ENCODE results near the gene COG4.

Gene COG4

DNA sequence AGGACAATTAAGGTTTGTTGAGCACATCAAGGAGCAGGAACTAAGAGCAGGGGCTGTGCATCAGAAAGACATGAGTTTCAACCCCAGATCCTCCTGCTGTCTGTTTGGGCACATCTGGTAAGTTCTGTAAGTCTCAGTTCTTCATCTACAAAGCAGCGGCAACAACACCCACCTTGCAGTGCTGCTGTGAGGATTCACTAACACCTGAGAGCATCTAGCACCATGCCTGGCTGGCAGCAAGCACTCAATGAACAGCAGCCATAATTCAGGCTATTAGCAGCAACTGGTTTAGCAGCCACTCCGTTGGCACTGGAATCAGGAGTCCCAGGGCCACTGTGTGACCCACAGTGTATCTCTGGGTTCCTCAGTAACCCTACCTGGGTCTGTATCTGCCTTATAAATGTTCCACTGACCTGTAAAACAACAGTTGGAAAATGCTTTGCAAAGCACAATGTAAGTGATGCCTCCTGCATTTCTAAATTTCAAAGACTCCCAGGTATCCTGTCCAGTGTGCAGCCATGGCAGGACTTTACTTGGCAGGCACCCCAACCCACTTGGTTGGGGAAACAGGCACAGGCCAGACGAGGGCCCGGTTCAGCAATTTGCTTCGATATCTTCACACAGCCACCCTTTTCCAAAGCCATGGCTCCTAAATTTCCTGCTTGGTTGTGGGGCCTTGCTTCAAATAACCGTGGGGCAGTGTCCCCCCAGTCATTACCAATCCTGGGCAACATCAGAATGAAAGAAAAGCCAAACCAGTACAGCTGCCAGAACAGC, 88.7 kb downstream of the COG4 start:
- DNase-seq (ENCODE audit: extremely low read depth in 1 of 2, low read depth in 1 of 2): no peak

DNA sequence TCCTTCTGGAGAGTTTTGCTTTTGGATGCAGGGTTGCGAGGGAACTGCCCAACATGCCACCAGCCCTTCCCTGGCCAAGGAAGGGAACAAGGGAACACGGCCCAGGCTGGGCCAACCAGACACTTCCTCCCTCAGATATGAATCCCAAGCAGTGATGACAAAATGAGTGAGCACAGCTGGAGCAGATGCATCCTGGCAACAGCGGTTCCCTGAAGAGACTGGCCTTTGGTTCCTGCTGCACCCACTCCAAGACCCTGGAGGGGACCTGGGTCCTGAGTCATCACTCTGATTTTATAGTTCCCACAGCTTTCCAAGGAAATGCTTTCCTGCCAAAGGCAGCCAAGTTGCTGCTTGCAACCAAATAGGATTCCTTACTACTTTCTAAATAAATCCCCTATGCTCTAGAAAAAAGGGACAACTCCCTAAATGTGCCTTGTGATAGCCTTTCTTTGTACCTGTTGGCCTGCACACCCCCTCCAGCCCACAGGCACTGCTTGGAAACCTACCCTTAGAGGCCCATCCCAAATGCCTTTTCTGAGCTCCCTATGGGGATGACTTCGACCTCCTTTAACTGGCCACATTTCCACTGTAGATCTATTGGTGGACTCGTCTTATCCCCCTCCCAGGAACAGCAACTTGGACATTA, 89.8 kb downstream of the COG4 start:
- no peak for DNase-seq (ENCODE audit: extremely low read depth in 1 of 2, low read depth in 1 of 2)

DNA sequence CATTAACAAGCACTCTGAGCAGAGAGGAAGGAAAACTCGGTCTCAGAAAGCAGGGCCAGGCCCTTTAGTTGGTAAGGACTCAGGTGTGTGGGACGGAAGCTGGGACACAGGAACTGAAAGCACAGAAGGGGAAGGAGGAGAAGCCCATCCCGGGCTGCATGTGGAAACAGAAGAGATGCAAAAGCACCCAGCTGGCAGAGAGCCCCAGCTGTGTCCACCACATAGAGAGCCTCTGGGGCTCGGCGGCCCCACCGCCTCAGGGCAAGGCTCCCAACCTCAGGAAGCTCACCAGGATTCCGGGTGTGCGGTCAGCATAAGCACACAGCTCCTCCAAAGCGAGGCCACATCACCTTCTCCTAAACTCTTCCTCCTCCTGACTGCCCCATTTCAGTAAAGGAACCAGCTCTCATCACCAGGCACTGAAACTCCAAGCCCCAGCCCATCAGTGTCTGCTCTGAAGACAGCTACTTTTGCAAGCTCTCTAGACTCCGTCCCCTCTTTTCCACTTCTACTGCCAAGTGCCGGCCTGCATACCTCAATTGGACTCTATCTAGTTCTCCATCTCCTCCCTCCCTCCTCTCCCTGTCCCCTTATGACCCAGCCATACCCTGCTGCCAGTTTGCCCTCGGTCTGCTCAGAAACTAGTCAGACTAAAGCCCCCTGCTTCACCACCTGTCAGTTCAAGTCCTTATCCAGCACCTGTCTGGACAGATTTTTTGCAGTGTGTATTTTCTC, 90.5 kb downstream of the COG4 start:
- no peak for DNase-seq (ENCODE audit: extremely low read depth in 1 of 2, low read depth in 1 of 2)

DNA sequence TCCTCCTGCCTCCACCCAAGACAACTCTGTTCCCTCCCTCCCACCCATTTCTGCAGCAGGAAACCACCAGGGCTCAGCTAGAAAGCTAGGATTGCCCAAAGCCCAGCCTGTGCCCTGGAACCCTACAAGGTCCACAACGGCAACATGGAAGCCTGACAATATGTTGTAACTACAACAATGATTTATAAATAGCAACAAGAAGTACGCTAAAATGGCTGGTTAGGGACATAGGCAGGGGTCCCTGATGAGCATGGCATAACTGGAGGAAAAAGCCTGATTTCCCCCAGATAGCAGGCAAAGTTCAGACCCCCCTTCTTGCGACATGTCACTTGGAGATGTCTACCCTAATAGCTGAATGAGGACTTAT, 91.0 kb downstream of the COG4 start:
- no peak for DNase-seq (ENCODE audit: extremely low read depth in 1 of 2, low read depth in 1 of 2)

DNA sequence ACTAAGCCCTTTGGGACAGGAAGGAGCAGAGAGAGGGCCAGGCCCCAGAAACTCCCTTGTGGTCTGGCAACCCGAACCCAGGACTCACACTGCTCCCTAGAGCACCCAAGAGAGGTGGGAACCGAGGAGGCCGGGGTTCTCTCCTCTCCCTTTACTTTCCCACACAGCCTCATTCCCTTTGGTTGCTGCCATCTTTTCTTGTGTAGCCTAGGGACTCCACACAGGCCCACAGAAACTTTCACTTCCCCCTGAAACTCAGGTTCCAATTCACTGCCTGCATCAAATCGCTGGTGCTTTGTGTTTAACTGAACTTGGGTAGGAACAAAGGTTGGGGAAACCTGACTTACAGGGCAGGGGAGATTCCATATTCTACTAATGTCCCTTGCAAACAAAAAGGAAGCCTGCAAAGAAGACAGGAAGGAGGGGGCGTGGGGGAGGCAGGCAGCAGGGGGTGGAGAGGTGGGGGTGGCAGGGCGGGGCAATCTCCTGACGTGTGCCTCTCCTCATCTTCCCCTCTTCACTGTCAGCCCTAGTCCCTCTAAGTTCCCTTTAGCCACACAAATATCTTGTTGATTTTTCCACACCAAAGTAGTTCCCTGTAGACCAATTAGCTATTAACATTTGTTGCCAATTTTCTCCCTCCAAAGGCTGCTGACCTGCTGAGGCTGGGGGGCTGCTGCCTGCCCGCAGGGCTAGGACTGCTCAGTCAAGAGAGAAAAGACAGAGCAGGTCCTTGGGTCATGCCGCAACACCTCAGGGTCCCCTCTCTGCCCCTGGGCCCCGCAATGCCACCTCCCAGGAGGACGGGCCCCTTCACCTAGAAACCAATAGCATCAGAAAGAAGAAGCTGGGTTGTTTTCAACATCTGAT, 92.5 kb downstream of the COG4 start:
- DNase-seq (ENCODE audit: extremely low read depth in 1 of 2, low read depth in 1 of 2): no peak
